ENCODE data around the gene NMNAT2. TPM values are rescaled to one million over a fixed set of nuclear protein-coding genes. Genes with fewer than 3 reads are reported as not detected.

The NMNAT2 gene
- total RNA-seq, 1 experiment from 2014 or later = 0.39 TPM

- CTCF ChIA-PET = no interaction called here
- no peak overlapping the region for H3K27ac ChIP-seq (ENCODE audit: low read length)
- in situ Hi-C loops (cut with HindIII; ENCODE audit: low pct_unique_long_range_greater_than_20kb, low sequenced_read_pairs) = no loop called here
- ATAC-seq (no peak), DNase-seq (ENCODE audit: low read depth, low spot score) (no peak)
- H3K36me3 ChIP-seq (ENCODE audit: control insufficient read depth, insufficient read depth, low read length) = no peaks in the 10 kb centered on the region
- no peak overlapping the region for H3K4me3 ChIP-seq (ENCODE audit: low read depth in 2 of 2, low read length in 2 of 2)
- BruUV-seq (replicated peaks) = no TSS peak
- TF ChIP-seq SIN3A (IDR thresholded peaks at IDR 0.05; ENCODE audit: borderline replicate concordance, insufficient read depth, low read depth, low read length) (no peak), REST (IDR thresholded peaks at IDR 0.05; ENCODE audit: insufficient read depth in 1 of 2, low read depth in 2 of 2, low read length in 1 of 2) (no peak)
- intact Hi-C loops (cut with micrococcal nuclease; ENCODE audit: unreplicated experiment) = no loop called here
- H3K4me1 ChIP-seq (ENCODE audit: control insufficient read depth, insufficient read depth, low read length) = no peaks in the 10 kb centered on the region
- H3K27me3 ChIP-seq (ENCODE audit: control insufficient read depth, insufficient read depth, low read length) = no peaks in the 10 kb centered on the region
- no peaks in the 10 kb centered on the region for H3K9me3 ChIP-seq (ENCODE audit: control insufficient read depth, insufficient read depth, low read depth, low read length)
- POLR2A ChIA-PET = no interaction called here
Observed at GRCh38 chr1:183302452-183303322, 115.5 kb downstream of the NMNAT2 start.

GRCh38 chr1:183301239-183301638 lies 116.9 kb downstream of the NMNAT2 start:
- POLR2A ChIA-PET = no interaction called here
- no peak overlapping the region for H3K27ac ChIP-seq (ENCODE audit: low read length)
- intact Hi-C loops (cut with micrococcal nuclease; ENCODE audit: unreplicated experiment) (no loop called here), in situ Hi-C loops (cut with HindIII; ENCODE audit: low pct_unique_long_range_greater_than_20kb, low sequenced_read_pairs) (no loop called here)
- ATAC-seq (no peak), DNase-seq (ENCODE audit: low read depth, low spot score) (no peak)
- no peaks in the 10 kb centered on the region for H3K4me1 ChIP-seq (ENCODE audit: control insufficient read depth, insufficient read depth, low read length)
- no TSS peak for BruUV-seq (replicated peaks)
- no peaks in the 10 kb centered on the region for H3K9me3 ChIP-seq (ENCODE audit: control insufficient read depth, insufficient read depth, low read depth, low read length)
- no peak overlapping the region for H3K4me3 ChIP-seq (ENCODE audit: low read depth in 2 of 2, low read length in 2 of 2)
- CTCF ChIA-PET = no interaction called here
- TF ChIP-seq POLR2AphosphoS5 (IDR thresholded peaks at IDR 0.05; ENCODE audit: low read depth, low read length) = no peak
- TF ChIP-seq SIN3A (IDR thresholded peaks at IDR 0.05; ENCODE audit: borderline replicate concordance, insufficient read depth, low read depth, low read length) = no peak
- TF ChIP-seq CTCF (IDR thresholded peaks at IDR 0.05) = no peak
- TF ChIP-seq TCF7L2 (IDR thresholded peaks at IDR 0.05; ENCODE audit: low read depth, low read length) = no peak
- no peak for TF ChIP-seq REST (IDR thresholded peaks at IDR 0.05; ENCODE audit: insufficient read depth in 1 of 2, low read depth in 2 of 2, low read length in 1 of 2)
- no peaks in the 10 kb centered on the region for H3K27me3 ChIP-seq (ENCODE audit: control insufficient read depth, insufficient read depth, low read length)
- H3K36me3 ChIP-seq (ENCODE audit: control insufficient read depth, insufficient read depth, low read length) = no peaks in the 10 kb centered on the region

Measured in Panc1 (cell line).